OCI-LY1 (cell line): ENCODE data around the gene IRF4.

Experiments
- H2AFZ ChIP-seq: fragments of 200-600 bp; sonication (generic), shearing (Covaris generic); 2 replicates; pipeline ENCODE4 v1.6.0; 2014; ENCODE audit warnings: antibody characterized with exemption, mild to moderate bottlenecking, low read length
- H3F3A ChIP-seq: fragments of 200-600 bp; sonication (generic), shearing (Covaris generic); 2 replicates; pipeline ENCODE4 v1.6.0; 2014; ENCODE audit warnings: mild to moderate bottlenecking, antibody characterized with exemption, low read length, moderate library complexity; ENCODE audit not compliant: insufficient read depth
- H3K27ac ChIP-seq: fragments of 200-600 bp; sonication (generic); 2 replicates; pipeline ENCODE4 v1.5.1; 2014; ENCODE audit warnings: low read length, mixed run types, mild to moderate bottlenecking, low read depth; ENCODE audit not compliant: poor library complexity, severe bottlenecking
- H3K27me3 ChIP-seq: fragments of 200-600 bp; sonication (generic); 2 replicates; pipeline ENCODE4 v1.6.0; 2014; ENCODE audit warnings: antibody characterized with exemption, mild to moderate bottlenecking, low read length, moderate library complexity; ENCODE audit not compliant: insufficient read depth
- H3K36me3 ChIP-seq: fragments of 200-600 bp; sonication (generic); 2 replicates; pipeline ENCODE4 v1.6.1; 2014; ENCODE audit warnings: mild to moderate bottlenecking, antibody characterized with exemption, low read length, moderate library complexity, mixed read lengths; ENCODE audit not compliant: insufficient read depth
- H3K4me1 ChIP-seq: fragments of 200-600 bp; sonication (generic); 2 replicates; pipeline ENCODE4 v1.5.1; 2014; ENCODE audit warnings: mild to moderate bottlenecking, low read length, moderate library complexity; ENCODE audit not compliant: insufficient read depth, severe bottlenecking
- H3K4me2 ChIP-seq: fragments of 200-600 bp; sonication (generic), shearing (Covaris generic); 2 replicates; pipeline ENCODE4 v1.6.1; 2014; ENCODE audit warnings: low read length
- H3K4me3 ChIP-seq: fragments of 200-600 bp; sonication (generic); 2 replicates; pipeline ENCODE4 v1.5.1; 2014; ENCODE audit warnings: low read length, low read depth, mild to moderate bottlenecking, mixed read lengths; ENCODE audit not compliant: poor library complexity, severe bottlenecking
- H3K79me2 ChIP-seq: fragments of 200-600 bp; shearing (Covaris generic); 2 replicates; pipeline ENCODE4 v1.6.1; 2016; ENCODE audit warnings: mixed run types, low read length, mixed read lengths; ENCODE audit not compliant: insufficient read depth
- H3K9ac ChIP-seq: fragments of 200-600 bp; sonication (generic), shearing (Covaris generic); 2 replicates; pipeline ENCODE4 v1.6.1; 2014; ENCODE audit warnings: mild to moderate bottlenecking, low read length, mixed read lengths
- H3K9me2 ChIP-seq: fragments of 200-600 bp; sonication (generic), shearing (Covaris generic); 2 replicates; pipeline ENCODE4 v1.6.1; 2014; ENCODE audit warnings: low read depth, mild to moderate bottlenecking, low read length, mixed read lengths
- H3K9me3 ChIP-seq: fragments of 200-600 bp; shearing (Covaris generic); 2 replicates; pipeline ENCODE4 v1.6.1; 2014; ENCODE audit warnings: low read length, mixed read lengths
- H4K20me1 ChIP-seq: fragments of 200-600 bp; sonication (generic), shearing (Covaris generic); 2 replicates; pipeline ENCODE4 v1.6.0; 2016; ENCODE audit warnings: mild to moderate bottlenecking, low read length; ENCODE audit not compliant: insufficient read depth
- CTCF ChIP-seq: fragments of 200-600 bp; sonication (generic), shearing (Covaris generic); IDR thresholded peaks from 2 replicates; pipeline ENCODE4 v1.5.1; 2017; ENCODE audit warnings: mild to moderate bottlenecking, antibody characterized with exemption, low read length, moderate library complexity, mixed read lengths
- EZH2 ChIP-seq: fragments of 200-600 bp; sonication (generic), shearing (Covaris generic); IDR thresholded peaks from 2 replicates; pipeline ENCODE4 v1.8.0; 2017; ENCODE audit warnings: borderline replicate concordance, mixed run types, mild to moderate bottlenecking, antibody characterized with exemption, low read length, moderate library complexity, mixed read lengths

Gene IRF4

GRCh38 chr6:357261-357790 lies 34.2 kb upstream of the IRF4 start:
- peak overlapping the region; percentile 30 for H3K4me2 ChIP-seq
- peaks cover 4% of the 10 kb centered on the region; the same call in 1 of the 2 replicates for H3F3A ChIP-seq
- no peaks in the 10 kb centered on the region for H3K79me2 ChIP-seq
- H4K20me1 ChIP-seq, result no peaks in the 10 kb centered on the region
- no peak overlapping the region for H2AFZ ChIP-seq
- no peak overlapping the region for H3K4me3 ChIP-seq
- H3K9ac ChIP-seq, result peak overlapping the region; percentile 59
- no peaks in the 10 kb centered on the region for H3K27me3 ChIP-seq
- H3K9me3 ChIP-seq, result no peaks in the 10 kb centered on the region
- no peaks in the 10 kb centered on the region for H3K9me2 ChIP-seq
- TF ChIP-seq CTCF (no peak), EZH2 (no peak)
- peak overlapping the region; percentile 97 for H3K27ac ChIP-seq
- no peaks in the 10 kb centered on the region for H3K36me3 ChIP-seq
- peaks cover 99% of the 10 kb centered on the region for H3K4me1 ChIP-seq

- H2AFZ ChIP-seq, result no peak overlapping the region
- peaks cover 94% of the 10 kb centered on the region for H3K4me1 ChIP-seq
- H3K27me3 ChIP-seq, result no peaks in the 10 kb centered on the region
- no peaks in the 10 kb centered on the region for H3K9me2 ChIP-seq
- no peaks in the 10 kb centered on the region for H4K20me1 ChIP-seq
- TF ChIP-seq EZH2, result no peak
- no peak for TF ChIP-seq CTCF
- H3K4me2 ChIP-seq, result peak overlapping the region; percentile 30; the same call in 1 of the 2 replicates
- H3K4me3 ChIP-seq, result no peak overlapping the region
- H3K36me3 ChIP-seq, result no peaks in the 10 kb centered on the region
- H3K9me3 ChIP-seq, result no peaks in the 10 kb centered on the region
- H3K79me2 ChIP-seq, result no peaks in the 10 kb centered on the region
- H3K27ac ChIP-seq, result peak overlapping the region; percentile 97
- peak overlapping the region; percentile 59 for H3K9ac ChIP-seq
- peaks cover 4% of the 10 kb centered on the region; the same call in 1 of the 2 replicates for H3F3A ChIP-seq
Measured at GRCh38 chr6:357791-358341, 33.7 kb upstream of the IRF4 start.

- Histone ChIP-seq H3K4me2 (peak overlapping the region; percentile 30; the same call in 1 of the 2 replicates), H3K9me3 (no peaks in the 10 kb centered on the region), H3K27me3 (no peaks in the 10 kb centered on the region), H2AFZ (no peak overlapping the region), H3K4me1 (peaks cover 91% of the 10 kb centered on the region), H3K36me3 (no peaks in the 10 kb centered on the region), H3K9ac (peak overlapping the region; percentile 59), H3K9me2 (no peaks in the 10 kb centered on the region), H3F3A (peaks cover 4% of the 10 kb centered on the region; the same call in 1 of the 2 replicates), H3K4me3 (no peak overlapping the region), H3K27ac (peak overlapping the region; percentile 97), H4K20me1 (no peaks in the 10 kb centered on the region), H3K79me2 (no peaks in the 10 kb centered on the region)
- TF ChIP-seq CTCF (no peak), EZH2 (no peak)
Measured at GRCh38 chr6:358432-358831, 33.1 kb upstream of the IRF4 start.
